HepG2 (cell line): Measurements from ENCODE around the gene NAGS. TPM values are rescaled to one million over a fixed set of nuclear protein-coding genes. Genes with fewer than 3 reads are reported as not detected.

Experiments used
- ATAC-seq: fragments of 200-7000 bp; cut with Tn5 transposase; 3 replicates; pipeline ENCODE4 v1.9.1; 2020; ENCODE audit warnings: mild to moderate bottlenecking, moderate library complexity
- BruUV-seq: library from RNA; stranded (reverse); fragments of 400-500 nt; replicated peaks from 2 replicates; lab custom pipeline; 2021; lab: Mats Ljungman, UMichigan
- CTCF ChIA-PET: fragments of 300-600 bp; formaldehyde crosslinking; extraction: SDS; loops from one replicate; lab custom pipeline; 2021; ENCODE audit warnings: low total read pairs, inconsistent platforms, low intra/inter-chr PET ratio; lab: Yijun Ruan, JAX
- POLR2A ChIA-PET: fragments of 350-600 bp; sonication (Branson Sonifier 250); formaldehyde crosslinking; loops from one replicate; lab custom pipeline; 2020; ENCODE audit warnings: antibody characterized with exemption, inconsistent platforms; lab: Yijun Ruan, JAX
- DNase-seq: peaks from one replicate; pipeline ENCODE4 v3.0.0-alpha.2; 2015; ENCODE audit warnings: low spot score
- FAIRE-seq: peaks from 3 replicates; lab custom pipeline; 2011; peaks lifted over from hg19 to GRCh38; lab: Jason Lieb, UNC
- H2AFZ ChIP-seq: one replicate; pipeline ENCODE4 v1.6.1; 2011; ENCODE audit warnings: low read length, inconsistent platforms
- H3K27ac ChIP-seq: fragments of 300-600 bp; 3 replicates; pipeline ENCODE4 v1.8.0; 2011; ENCODE audit warnings: mixed run types, mild to moderate bottlenecking, mixed read lengths, low read length, inconsistent platforms; ENCODE audit not compliant: insufficient read depth; ENCODE audit errors: extremely low read length
- H3K27me3 ChIP-seq, 2 experiments: fragments of 200-600 bp in 1 of 2; 2 replicates in 1 of 2; 3 replicates in 1 of 2; pipeline versions ENCODE4 v1.6.0 to v1.8.0; 2011; ENCODE audit warnings: low read length in 2 of 2, mild to moderate bottlenecking in 2 of 2, moderate library complexity in 2 of 2, inconsistent platforms in 1 of 2; ENCODE audit not compliant: insufficient read depth in 2 of 2, control insufficient read depth in 1 of 2
- H3K36me3 ChIP-seq, 2 experiments: fragments of 200-600 bp in 1 of 2; replicated peaks in 1 of 2; 2 replicates in 1 of 2; 3 replicates in 1 of 2; pipeline versions ENCODE4 v1.5.1 to v1.8.0; 2011; ENCODE audit warnings: low read length in 2 of 2, inconsistent platforms in 1 of 2; ENCODE audit not compliant: insufficient read depth in 2 of 2, control insufficient read depth in 1 of 2
- H3K4me1 ChIP-seq: 2 replicates; pipeline ENCODE4 v1.5.1; 2012; ENCODE audit warnings: low read length, inconsistent platforms; ENCODE audit not compliant: insufficient read depth
- H3K4me2 ChIP-seq: 2 replicates; pipeline ENCODE4 v1.6.0; 2011; ENCODE audit warnings: low read depth, low read length, inconsistent platforms
- H3K4me3 ChIP-seq, 3 experiments: fragments of 200-600 bp in 1 of 3; sonication (generic), shearing (Covaris generic) in 1 of 3; replicated peaks in 1 of 3; 2 replicates each; pipeline ENCODE4 v1.5.1; 2011 to 2016; ENCODE audit warnings: low read length in 3 of 3, inconsistent platforms in 2 of 3, low read depth in 2 of 3, mild to moderate bottlenecking in 2 of 3, control low read depth in 1 of 3, mixed read lengths in 1 of 3; ENCODE audit not compliant: insufficient read depth in 1 of 3
- H3K79me2 ChIP-seq: one replicate; pipeline ENCODE4 v1.6.1; 2011; ENCODE audit warnings: low read length, inconsistent platforms; ENCODE audit not compliant: insufficient read depth
- H3K9ac ChIP-seq: 2 replicates; pipeline ENCODE4 v1.6.0; 2011; ENCODE audit warnings: mild to moderate bottlenecking, low read depth, low read length, inconsistent platforms; ENCODE audit not compliant: insufficient read depth
- H3K9me3 ChIP-seq: 2 replicates; pipeline ENCODE4 v1.5.1; 2012; ENCODE audit warnings: mild to moderate bottlenecking, low read length
- H4K20me1 ChIP-seq: 2 replicates; pipeline ENCODE4 v1.6.0; 2011; ENCODE audit warnings: inconsistent platforms, mild to moderate bottlenecking, low read length, moderate library complexity; ENCODE audit not compliant: insufficient read depth
- ELF4 ChIP-seq: sonication (generic); formaldehyde crosslinking; IDR thresholded peaks from 2 replicates; pipeline ENCODE4 v1.5.0; 2020; ENCODE audit warnings: missing genetic modification reagents, mild to moderate bottlenecking, moderate library complexity, borderline replicate concordance
- ETV5 ChIP-seq: IDR thresholded peaks from 2 replicates; pipeline ENCODE4 v1.6.1; 2018; ENCODE audit warnings: missing biosample characterization, missing genetic modification reagents, inconsistent platforms, borderline replicate concordance
- GTF2F1 ChIP-seq: fragments of 150-350 bp; IDR thresholded peaks from 2 replicates; pipeline ENCODE4 v1.6.1; 2014; ENCODE audit warnings: low read length
- HNRNPK ChIP-seq: fragments of 200-400 bp; formaldehyde crosslinking; IDR thresholded peaks from 2 replicates; pipeline ENCODE4 v1.6.1; 2018; ENCODE audit warnings: low read length, low read depth, moderate library complexity, mild to moderate bottlenecking; ENCODE audit not compliant: poor library complexity, severe bottlenecking
- PAXIP1 ChIP-seq: sonication (generic); formaldehyde crosslinking; conservative IDR thresholded peaks from 2 replicates; pipeline ENCODE4 v1.4.0; 2020; ENCODE audit warnings: mild to moderate bottlenecking, missing genetic modification reagents, moderate library complexity
- POLR2G ChIP-seq: fragments of 200-400 bp; formaldehyde crosslinking; IDR thresholded peaks from 2 replicates; pipeline ENCODE4 v1.6.1; 2018; ENCODE audit warnings: mild to moderate bottlenecking, low read depth, low read length, moderate library complexity
- SKIL ChIP-seq: sonication (generic); formaldehyde crosslinking; IDR thresholded peaks from 2 replicates; pipeline ENCODE4 v1.8.0; 2022; ENCODE audit warnings: missing genetic modification reagents, mild to moderate bottlenecking, moderate library complexity, borderline replicate concordance
- ZBTB34 ChIP-seq: sonication (generic); formaldehyde crosslinking; IDR thresholded peaks from 2 replicates; pipeline ENCODE4 v1.8.0; 2022; ENCODE audit warnings: mild to moderate bottlenecking, missing genetic modification reagents
- ZNF205 ChIP-seq: IDR thresholded peaks from 2 replicates; pipeline ENCODE4 v1.6.1; 2018; ENCODE audit warnings: missing biosample characterization, missing genetic modification reagents
- ZNF30 ChIP-seq: sonication (generic); formaldehyde crosslinking; IDR thresholded peaks from 2 replicates; pipeline ENCODE4 v1.5.0; 2020; ENCODE audit warnings: mild to moderate bottlenecking, missing genetic modification reagents
- WGBS: methylation state at CpG from one replicate; pipeline ENCODE4 v1.1.6; 2017; ENCODE audit warnings: low lambda C conversion rate; 5-methylcytosine and 5-hydroxymethylcytosine counted together
- in situ Hi-C: cut with HindIII; loops from 2 replicates; pipeline ENCODE4 v1.10.0; 2017; ENCODE audit warnings: low pct_unique_long_range_greater_than_20kb; ENCODE audit not compliant: extremely low pct_ligation_motif_present
- intact Hi-C: fragments of 100-400 bp; cut with micrococcal nuclease; formaldehyde crosslinking; loops from one replicate; pipeline ENCODE4 v1.10.0; 2022; ENCODE audit not compliant: unreplicated experiment
- polyA plus RNA-seq, 8 experiments: library from polyadenylated mRNA; depleted of rRNA in 3 of 8; stranded (reverse) in 7 of 8; unstranded in 1 of 8; fragments of >200 nt; fragmentation: Illumina TruSeq in 4 of 8; extraction: Trizol in 4 of 8; gene quantifications; 2 replicates each; pipeline versions ENCODE4 v1.2.1 to v1.2.3, GENCODE V29; 2011 to 2016; ENCODE audit warnings: low read depth in 4 of 8, missing spikeins in 1 of 8, mixed read lengths in 1 of 8; ENCODE audit not compliant: insufficient read depth in 1 of 8
- total RNA-seq, 5 experiments: library from RNA; depleted of rRNA; stranded (reverse); fragments of >200 nt; fragmentation: Illumina TruSeq; extraction: Trizol; gene quantifications; 2 replicates each; pipeline ENCODE4 v1.2.3, GENCODE V29; 2016; ENCODE audit warnings: low read depth in 1 of 5

The NAGS gene
- total and polyA plus RNA-seq, 2 of the 13 experiments (the other 11 are each of a cell fraction or from before 2014, with no cell fraction given), result 4.3 to 5.1 TPM

GRCh38 chr17:44002141-44002848 lies 2.1 kb upstream of the NAGS start (continued):
- TF ChIP-seq SKIL (CRISPR knock-in tag) (peak; percentile 76), PAXIP1 (CRISPR knock-in tag) (peak; percentile 62)
- TF ChIP-seq, all 625 proteins: peak for 189

GRCh38 chr17:44004761-44005526 lies 522 bp downstream of the NAGS start:
- Histone ChIP-seq H3K79me2 (no peaks in the 10 kb centered on the region), H4K20me1 (no peaks in the 10 kb centered on the region), H3K36me3 (peaks cover 0 to 12% of the 10 kb centered on the region in 2 experiments; a peak in 2 of 5 replicates), H3K27ac (peak overlapping the region; percentile 26), H3K4me2 (peak overlapping the region; percentile 88), H3K27me3 (no peaks in the 10 kb centered on the region), H3K4me3 (peak overlapping the region; percentile 52 to 80 (median 56)), H3K4me1 (peaks cover 54% of the 10 kb centered on the region), H2AFZ (no peak overlapping the region), H3K9me3 (no peaks in the 10 kb centered on the region), H3K9ac (peak overlapping the region; percentile 71)
- FAIRE-seq (no peak), ATAC-seq (peak; percentile 32), DNase-seq (no peak)
- 23% methylated on average over 23 of the region's 71 CpGs for WGBS
- in situ Hi-C loops (no loop called here), intact Hi-C loops (no loop called here)
- no TSS peak for BruUV-seq
- CTCF ChIA-PET, result no interaction called here
- POLR2A ChIA-PET, result interaction anchor here (0.5 to 4.5 kb wide), 4 partner anchors 10 to 104 kb away, joined by 4 to 39 read pairs (median 6); partner anchors contain the start of genes LSM12 and TMEM101
- TF ChIP-seq HNRNPK (peak; percentile 11), POLR2G (peak; percentile 52), ZNF205 (CRISPR knock-in tag) (peak; percentile 21; the same call in 1 of the 2 replicates), ZNF30 (no peak), ZBTB34 (no peak), GTF2F1 (no peak), ETV5 (peak; percentile 65; the same call in 1 of the 2 replicates), ELF4 (CRISPR knock-in tag) (no peak)
